Measurements from ENCODE around the gene RPUSD1. TPM values are rescaled to one million over a fixed set of nuclear protein-coding genes. Genes with fewer than 3 reads are reported as not detected.
A peak's percentile ranks its signal among the peaks of the same experiment; 100 is the strongest.

The RPUSD1 gene
- total RNA-seq, 4 donors from 2014 or later: 5.9 to 80.0 (median 16.7) TPM

- no peak overlapping the region for H3K4me3 ChIP-seq
- DNase-seq: peak; percentile 37 to 44
- no peaks in the 10 kb centered on the region for H3K9me3 ChIP-seq
- no peaks in the 10 kb centered on the region for H3K27me3 ChIP-seq
- intact Hi-C loops (cut with DNase I; ENCODE audit: low total_unique reads): no loop called here
- H3K27ac ChIP-seq: no peak overlapping the region
- TF ChIP-seq, protein P1, sequence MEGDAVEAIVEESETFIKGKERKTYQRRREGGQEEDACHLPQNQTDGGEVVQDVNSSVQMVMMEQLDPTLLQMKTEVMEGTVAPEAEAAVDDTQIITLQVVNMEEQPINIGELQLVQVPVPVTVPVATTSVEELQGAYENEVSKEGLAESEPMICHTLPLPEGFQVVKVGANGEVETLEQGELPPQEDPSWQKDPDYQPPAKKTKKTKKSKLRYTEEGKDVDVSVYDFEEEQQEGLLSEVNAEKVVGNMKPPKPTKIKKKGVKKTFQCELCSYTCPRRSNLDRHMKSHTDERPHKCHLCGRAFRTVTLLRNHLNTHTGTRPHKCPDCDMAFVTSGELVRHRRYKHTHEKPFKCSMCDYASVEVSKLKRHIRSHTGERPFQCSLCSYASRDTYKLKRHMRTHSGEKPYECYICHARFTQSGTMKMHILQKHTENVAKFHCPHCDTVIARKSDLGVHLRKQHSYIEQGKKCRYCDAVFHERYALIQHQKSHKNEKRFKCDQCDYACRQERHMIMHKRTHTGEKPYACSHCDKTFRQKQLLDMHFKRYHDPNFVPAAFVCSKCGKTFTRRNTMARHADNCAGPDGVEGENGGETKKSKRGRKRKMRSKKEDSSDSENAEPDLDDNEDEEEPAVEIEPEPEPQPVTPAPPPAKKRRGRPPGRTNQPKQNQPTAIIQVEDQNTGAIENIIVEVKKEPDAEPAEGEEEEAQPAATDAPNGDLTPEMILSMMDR (IDR thresholded peaks at IDR 0.05): peak; percentile 53 to 69 (median 56)
- peak in 1 of 2 donors; percentile 7 for TF ChIP-seq POLR2A (IDR thresholded peaks at IDR 0.05)
- H3K4me1 ChIP-seq: peaks cover 0 to 14% of the 10 kb centered on the region in 2 donors
- no peaks in the 10 kb centered on the region for H3K36me3 ChIP-seq
Measured at GRCh38 chr16:785563-786535, 2.3 kb downstream of the RPUSD1 start.

GRCh38 chr16:784431-784830 is 3.8 kb downstream of the RPUSD1 start:
- DNase-seq: no peak
- no peaks in the 10 kb centered on the region for H3K27me3 ChIP-seq
- intact Hi-C loops (cut with DNase I; ENCODE audit: low total_unique reads): no loop called here

DNA sequence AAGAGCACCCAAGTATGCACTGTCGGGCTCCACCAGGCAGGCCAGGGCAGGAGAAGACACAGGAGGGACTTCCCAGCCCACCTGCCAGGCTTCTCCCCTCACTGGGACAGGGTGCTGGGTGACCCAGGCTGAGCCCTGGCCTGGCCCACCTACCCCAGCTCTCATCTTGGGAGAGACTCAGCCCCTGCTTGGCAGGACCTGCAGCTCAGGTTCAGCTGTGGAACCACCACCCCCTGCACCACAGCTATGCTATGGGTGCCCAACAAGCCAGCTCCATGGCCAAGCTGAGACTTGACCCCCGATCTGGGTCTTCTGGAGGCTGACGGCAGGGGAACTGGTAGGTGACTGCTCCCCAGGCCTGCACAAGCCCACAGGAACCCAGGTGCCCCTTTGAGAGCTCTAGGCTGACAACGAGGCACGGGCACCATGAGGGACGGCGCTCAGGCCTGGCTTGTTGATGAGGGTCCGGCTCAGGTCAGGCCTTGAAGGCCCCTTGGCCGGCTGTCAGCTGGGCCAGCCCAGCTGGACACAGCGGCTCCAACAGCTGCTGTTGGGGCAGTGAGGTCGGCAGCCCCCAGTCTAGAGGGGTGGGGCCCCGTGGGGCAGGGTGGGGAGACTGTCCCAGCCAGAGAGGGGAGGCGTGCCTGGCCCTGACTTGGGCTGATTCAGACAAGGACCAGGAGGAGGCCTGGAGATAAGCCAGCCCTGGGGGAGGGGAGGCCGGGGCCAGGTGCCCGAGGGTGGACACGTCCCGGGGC is 4.6 kb downstream of the RPUSD1 start:
- intact Hi-C loops (cut with DNase I; ENCODE audit: low total_unique reads): no loop called here

More at GRCh38 chr16:784431-784830, 3.8 kb downstream of the RPUSD1 start:
- H3K9me3 ChIP-seq: no peaks in the 10 kb centered on the region
- no peak overlapping the region for H3K27ac ChIP-seq
- H3K4me3 ChIP-seq: no peak overlapping the region
- TF ChIP-seq POLR2A (IDR thresholded peaks at IDR 0.05): no peak
- TF ChIP-seq, protein P1 (IDR thresholded peaks at IDR 0.05): no peak
- peaks cover 0 to 14% of the 10 kb centered on the region in 2 donors for H3K4me1 ChIP-seq
- H3K36me3 ChIP-seq: no peaks in the 10 kb centered on the region

DNA sequence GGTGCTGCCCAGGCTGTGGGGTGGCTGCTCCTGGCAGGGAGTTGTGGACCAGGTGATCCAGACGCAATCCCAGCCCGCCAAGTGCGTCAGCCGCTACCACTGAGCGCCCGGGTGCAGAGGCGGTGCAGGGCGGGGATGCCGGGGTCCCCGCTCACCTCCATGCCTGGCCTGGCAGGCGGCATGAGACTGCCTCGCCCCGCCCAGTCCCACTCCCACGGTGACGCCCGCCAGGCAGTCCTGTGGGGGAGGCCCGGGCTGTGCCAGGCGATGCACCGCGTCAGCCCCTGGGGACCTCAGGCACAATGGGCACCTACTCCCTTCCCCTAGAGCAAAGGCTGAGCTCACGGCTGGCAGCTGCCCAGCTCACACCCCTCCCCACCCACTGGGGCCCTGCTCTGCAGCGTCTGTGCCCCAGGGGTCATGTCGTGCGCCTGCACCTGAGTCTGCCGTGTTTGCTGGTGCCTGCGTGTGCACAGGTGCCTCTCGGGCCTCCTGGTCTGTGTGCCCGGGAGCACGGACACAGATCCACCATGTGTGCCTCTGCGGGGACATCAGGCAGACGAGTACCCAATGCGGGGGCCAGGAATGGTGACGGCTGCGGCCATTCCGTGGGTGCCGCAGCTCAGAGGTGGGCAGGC is 5.3 kb downstream of the RPUSD1 start:
- no peaks in the 10 kb centered on the region for H3K27me3 ChIP-seq

More for the DNA sequence above, 4.6 kb downstream of the RPUSD1 start:
- Histone ChIP-seq H3K27ac (no peak overlapping the region), H3K36me3 (no peaks in the 10 kb centered on the region), H3K9me3 (no peaks in the 10 kb centered on the region), H3K4me1 (peaks cover 0 to 9% of the 10 kb centered on the region in 2 donors), H3K27me3 (no peaks in the 10 kb centered on the region), H3K4me3 (no peak overlapping the region)
- peak; percentile 40 for DNase-seq
- no peak for TF ChIP-seq POLR2A (IDR thresholded peaks at IDR 0.05)
- TF ChIP-seq, protein P1 (IDR thresholded peaks at IDR 0.05): no peak

DNA sequence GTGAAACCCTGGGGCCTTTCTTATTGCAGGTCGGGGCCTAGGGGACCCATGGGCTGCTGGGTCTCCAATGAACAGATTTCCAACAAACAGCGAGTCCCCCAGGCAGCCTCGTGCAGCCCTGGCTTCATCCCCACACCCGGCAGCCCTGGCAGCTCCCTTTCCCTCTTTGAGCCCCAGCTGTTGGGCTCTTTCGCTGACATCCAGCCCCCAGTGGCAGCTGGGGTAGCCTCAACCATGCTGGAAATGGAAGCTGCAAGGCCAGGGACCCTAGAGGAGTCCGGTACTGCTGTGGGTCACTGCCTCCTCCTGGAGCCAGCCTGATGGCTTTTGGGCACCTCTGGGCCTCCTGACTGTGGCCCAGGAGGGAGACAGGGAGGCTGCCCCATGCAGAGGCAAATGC is 5.9 kb downstream of the RPUSD1 start:
- no peak for DNase-seq
- Histone ChIP-seq H3K9me3 (no peaks in the 10 kb centered on the region), H3K4me1 (peaks cover 0 to 3% of the 10 kb centered on the region in 2 donors), H3K4me3 (no peak overlapping the region), H3K27ac (no peak overlapping the region), H3K27me3 (no peaks in the 10 kb centered on the region), H3K36me3 (no peaks in the 10 kb centered on the region)
- TF ChIP-seq, protein P1 (IDR thresholded peaks at IDR 0.05): no peak
- no peak for TF ChIP-seq POLR2A (IDR thresholded peaks at IDR 0.05)
- intact Hi-C loops (cut with DNase I; ENCODE audit: low total_unique reads): no loop called here

More for the DNA sequence above, 5.3 kb downstream of the RPUSD1 start:
- DNase-seq: no peak
- intact Hi-C loops (cut with DNase I; ENCODE audit: low total_unique reads): no loop called here
- Histone ChIP-seq H3K9me3 (no peaks in the 10 kb centered on the region), H3K36me3 (no peaks in the 10 kb centered on the region), H3K4me1 (peaks cover 0 to 9% of the 10 kb centered on the region in 2 donors), H3K27ac (no peak overlapping the region), H3K4me3 (no peak overlapping the region)
- TF ChIP-seq POLR2A (IDR thresholded peaks at IDR 0.05): no peak

Data from uterus (tissue), 4 donors.